SH-SY5Y (cell line): ENCODE results near the gene MYO18B.

Experiments
- GATA2 ChIP-seq: IDR thresholded peaks from 2 replicates; pipeline ENCODE4 v1.6.1; 2011; ENCODE audit warnings: mild to moderate bottlenecking, low read depth, low read length
- GATA3 ChIP-seq: IDR thresholded peaks from 2 replicates; pipeline ENCODE4 v1.6.1; 2011; ENCODE audit warnings: low read depth, mild to moderate bottlenecking, low read length, moderate library complexity

GRCh38 chr22:25900390-25900789 lies 158.4 kb downstream of the MYO18B start:
- no peak for TF ChIP-seq GATA2
- TF ChIP-seq GATA3: no peak
